ENCODE results near the gene ZNF3.

The ZNF3 gene

GRCh38 chr7:100053215-100053614, 28.3 kb downstream of the ZNF3 start:
- no peak for DNase-seq (ENCODE audit: low read depth in 2 of 2, low spot score in 1 of 2)

GRCh38 chr7:100051611-100052010, 29.9 kb downstream of the ZNF3 start:
- no peak for DNase-seq (ENCODE audit: low read depth in 2 of 2, low spot score in 1 of 2)

GRCh38 chr7:100049441-100050291, 31.9 kb downstream of the ZNF3 start, which contains the start of gene ZSCAN21:
Gene ZSCAN21 (plus strand): TSS chr7:100049774. CDS start chr7:100057007, 7,233 bp downstream.
- peak; percentile 64 to 66 for DNase-seq (ENCODE audit: low read depth in 2 of 2, low spot score in 1 of 2)

- no peak for DNase-seq (ENCODE audit: low read depth in 2 of 2, low spot score in 1 of 2)
Measured at GRCh38 chr7:100048680-100049079, 32.8 kb downstream of the ZNF3 start.

- no peak for DNase-seq (ENCODE audit: low read depth in 2 of 2, low spot score in 1 of 2)
Measured at GRCh38 chr7:100044718-100045117, 36.8 kb downstream of the ZNF3 start.

GRCh38 chr7:100040575-100040974, 40.9 kb downstream of the ZNF3 start:
- no peak for DNase-seq (ENCODE audit: low read depth in 2 of 2, low spot score in 1 of 2)

- no peak for DNase-seq (ENCODE audit: low read depth in 2 of 2, low spot score in 1 of 2)
Measured at GRCh38 chr7:100038326-100038725, 43.2 kb downstream of the ZNF3 start.

- no peak for DNase-seq (ENCODE audit: low read depth in 2 of 2, low spot score in 1 of 2)
Measured at GRCh38 chr7:100035876-100036275, 45.6 kb downstream of the ZNF3 start.

GRCh38 chr7:100034871-100035510, 46.5 kb downstream of the ZNF3 start:
- DNase-seq (ENCODE audit: low read depth in 2 of 2, low spot score in 1 of 2), result no peak

GRCh38 chr7:100033526-100033925, 48.0 kb downstream of the ZNF3 start:
- DNase-seq (ENCODE audit: low read depth in 2 of 2, low spot score in 1 of 2), result no peak

- DNase-seq (ENCODE audit: low read depth in 2 of 2, low spot score in 1 of 2), result no peak
Measured at GRCh38 chr7:100029596-100029995, 51.9 kb downstream of the ZNF3 start.

GRCh38 chr7:100027197-100027596, 54.3 kb downstream of the ZNF3 start:
- no peak for DNase-seq (ENCODE audit: low read depth in 2 of 2, low spot score in 1 of 2)

GRCh38 chr7:100024020-100024619, 57.4 kb downstream of the ZNF3 start:
- no peak for DNase-seq (ENCODE audit: low read depth in 2 of 2, low spot score in 1 of 2)

- DNase-seq (ENCODE audit: low read depth in 2 of 2, low spot score in 1 of 2), result no peak
Measured at GRCh38 chr7:100023526-100023925, 58.0 kb downstream of the ZNF3 start.

- no peak for DNase-seq (ENCODE audit: low read depth in 2 of 2, low spot score in 1 of 2)
Measured at GRCh38 chr7:100022621-100023020, 58.9 kb downstream of the ZNF3 start.

GRCh38 chr7:100021297-100021696, 60.2 kb downstream of the ZNF3 start:
- no peak for DNase-seq (ENCODE audit: low read depth in 2 of 2, low spot score in 1 of 2)

Measured in stimulated activated CD8-positive, alpha-beta memory T cell treated with anti-CD3 and anti-CD28 coated beads, Interleukin-4, amount 100 ng/mL, for 1 hour (primary cell).